SK-MEL-5 (cell line): ENCODE results near the gene TRPC6. TPM values are rescaled to one million over a fixed set of nuclear protein-coding genes. Genes with fewer than 3 reads are reported as not detected.
"Not testable (repeated sequence)": the region's sequence is repeated elsewhere in the genome, so short reads cannot be mapped to it uniquely, and the experiment has no call there.

Experiments used
- DNase-seq: peaks from one replicate; pipeline ENCODE4 v3.0.0-alpha.2; 2016; ENCODE audit warnings: low read depth, low spot score
- in situ Hi-C: cut with HindIII; loops from 2 replicates; pipeline ENCODE4 v1.10.0; 2016; ENCODE audit warnings: low sequenced_read_pairs, high pct_unique_total_duplicates, low pct_unique_long_range_greater_than_20kb
- small RNA-seq, 2 experiments: library from RNA; depleted of rRNA; stranded (forward); fragments of <200 nt; gene quantifications; one replicate each; pipeline ENCODE3, GENCODE V24; 2014
- total RNA-seq: library from RNA; depleted of rRNA; stranded (reverse); fragments of >200 nt; shearing (Covaris generic); gene quantifications from 2 replicates; pipeline ENCODE4 v1.2.3, GENCODE V29; 2014

The TRPC6 gene
- total RNA-seq, 1 experiment from 2014 or later, result not detected

- in situ Hi-C loops, DNase-seq: not testable (repeated sequence)
Measured at GRCh38 chr11:101438708-101439107, 145.1 kb downstream of the TRPC6 start.

GRCh38 chr11:101438126-101438525 lies 145.7 kb downstream of the TRPC6 start:
- DNase-seq, result no peak
- in situ Hi-C loops, result no loop called here

GRCh38 chr11:101436511-101437142 lies 147.2 kb downstream of the TRPC6 start:
- DNase-seq, result peak; percentile 54
- in situ Hi-C loops, result no loop called here

GRCh38 chr11:101435408-101435973 lies 148.3 kb downstream of the TRPC6 start:
- no peak for DNase-seq
- in situ Hi-C loops, result no loop called here

DNA sequence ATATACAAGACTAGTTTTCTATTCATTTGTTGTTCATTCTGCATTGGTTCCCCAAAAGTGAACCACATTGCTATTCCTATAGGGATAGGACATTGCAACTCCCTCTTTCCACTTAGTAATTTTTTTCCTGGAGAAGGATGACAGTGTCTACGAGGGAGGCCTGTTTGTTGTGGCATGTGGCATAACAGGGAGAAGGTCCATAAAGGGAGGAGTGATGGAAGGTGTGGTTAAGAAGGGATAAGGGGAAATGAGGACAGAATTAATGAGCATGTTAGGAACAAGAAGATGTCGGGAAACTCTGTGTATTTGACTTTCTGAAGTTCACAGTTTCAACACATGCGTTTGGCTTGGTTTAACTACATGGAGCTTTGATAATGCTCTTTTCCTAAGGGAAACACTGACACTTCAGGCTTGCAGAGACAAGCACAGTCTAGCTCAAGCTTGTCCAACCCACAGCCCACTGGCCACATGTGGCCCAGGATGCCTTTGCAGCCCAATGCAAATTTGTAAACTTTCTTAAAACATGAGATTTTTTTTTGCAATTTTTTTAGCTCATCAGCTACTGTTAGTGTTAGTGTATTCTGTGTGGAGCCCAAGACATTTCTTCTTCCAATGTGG lies 149.7 kb downstream of the TRPC6 start:
- DNase-seq, result no peak
- in situ Hi-C loops, result no loop called here

GRCh38 chr11:101433151-101433550 lies 150.7 kb downstream of the TRPC6 start:
- DNase-seq, result no peak
- in situ Hi-C loops, result no loop called here

DNA sequence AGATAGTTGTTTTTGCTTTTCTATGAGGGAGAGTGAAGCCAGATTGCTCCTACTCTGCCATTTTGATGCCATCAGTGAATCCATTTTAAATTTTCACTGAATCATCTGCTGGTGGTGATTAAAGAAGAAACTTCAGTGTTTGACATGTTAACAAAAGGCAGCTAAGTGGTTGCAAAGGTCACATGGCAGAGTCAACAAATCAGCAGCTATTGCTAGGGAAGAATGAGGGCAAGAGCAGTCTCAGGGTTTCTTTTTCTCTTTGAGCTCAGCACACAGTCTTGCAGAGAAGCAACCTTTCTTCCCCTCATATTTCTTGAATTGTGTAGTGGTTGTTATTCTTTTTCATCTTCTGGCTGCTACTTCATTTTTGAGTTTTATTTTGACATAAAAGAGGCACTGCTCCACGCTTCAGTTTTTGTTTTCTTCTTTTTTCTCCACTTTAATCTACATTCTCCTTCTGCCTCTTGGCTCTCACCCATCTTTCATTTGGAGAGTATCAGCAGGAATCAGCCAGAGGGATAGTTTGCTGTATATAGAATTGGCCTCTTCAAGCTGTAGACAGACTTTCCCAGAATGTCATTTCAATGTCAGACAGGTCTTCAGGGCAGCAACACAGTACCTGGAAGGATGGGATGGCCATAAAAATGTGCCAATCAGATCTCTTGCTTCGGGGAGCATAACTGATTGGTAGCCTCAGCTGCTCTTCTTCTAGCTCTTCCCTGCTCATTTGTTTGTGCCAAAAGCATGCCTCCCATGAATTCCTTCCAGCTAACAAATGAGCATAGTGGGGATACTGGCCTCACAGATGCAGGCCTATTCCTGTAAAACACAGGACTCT lies 153.9 kb downstream of the TRPC6 start:
- peak; percentile 14 for DNase-seq
- in situ Hi-C loops, result no loop called here

GRCh38 chr11:101428918-101429317 lies 154.9 kb downstream of the TRPC6 start:
- DNase-seq, result peak; percentile 57
- in situ Hi-C loops, result no loop called here

DNA sequence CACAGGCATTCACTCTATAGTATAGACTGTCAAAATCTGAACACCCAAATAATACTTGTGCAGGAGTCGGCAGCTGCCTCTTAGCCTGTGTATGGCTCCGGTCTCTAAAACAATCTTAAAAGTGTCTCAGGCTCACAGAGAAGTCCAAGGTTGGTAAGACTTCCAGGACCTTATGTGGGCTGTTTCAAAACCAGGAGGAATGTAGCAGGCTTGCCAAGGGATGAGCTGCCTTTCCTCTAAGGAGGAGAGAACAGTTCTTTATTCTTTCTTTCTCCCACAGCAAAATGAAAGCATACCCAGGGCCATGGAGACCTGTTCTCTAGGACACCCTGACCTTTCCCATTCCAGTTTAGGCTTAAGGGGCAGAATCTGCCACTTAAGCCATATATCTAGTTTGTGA lies 176.5 kb downstream of the TRPC6 start:
- in situ Hi-C loops, result no loop called here
- no peak for DNase-seq

Small RNAs within 50 kb of the gene (small RNA-seq; reads per million reads assigned to genes)
- 0 reads per million in 2 experiments for gene MIR3920
